H1 (cell line): ENCODE results near the gene DDN. TPM values are rescaled to one million over a fixed set of nuclear protein-coding genes. Genes with fewer than 3 reads are reported as not detected.
A peak's percentile ranks its signal among the peaks of the same experiment; 100 is the strongest.

Experiments used
- CTCF ChIA-PET: fragments of 300-600 bp; sonication (Branson Sonifier 250); formaldehyde crosslinking; loops from one replicate; lab custom pipeline; 2021; ENCODE audit not compliant: partially characterized antibody; lab: Charles Lee
- POLR2A ChIA-PET: fragments of 300-600 bp; sonication (Branson Sonifier 250); formaldehyde crosslinking; loops from one replicate; lab custom pipeline; 2021; ENCODE audit warnings: inconsistent platforms; ENCODE audit not compliant: partially characterized antibody; lab: Charles Lee
- DNase-seq, 2 experiments: peaks; one replicate each; pipeline versions ENCODE4 v3.0.0 to v3.0.0-alpha.2; 2010 to 2022; ENCODE audit warnings: low spot score in 2 of 2, low read depth in 1 of 2, mixed read lengths in 1 of 2
- FAIRE-seq: peaks from 2 replicates; lab custom pipeline; 2011; peaks lifted over from hg19 to GRCh38; lab: Jason Lieb, UNC
- H2AFZ ChIP-seq: 2 replicates; pipeline ENCODE4 v1.8.1; 2012; ENCODE audit warnings: low read length, inconsistent platforms
- H2AK5ac ChIP-seq: 2 replicates; pipeline ENCODE4 v1.6.1; 2013; ENCODE audit warnings: low read depth, low read length
- H2BK120ac ChIP-seq: replicated peaks from 2 replicates; pipeline ENCODE3; 2013; ENCODE audit warnings: low read depth, low read length, inconsistent platforms
- H2BK12ac ChIP-seq: 2 replicates; pipeline ENCODE4 v1.6.1; 2013; ENCODE audit warnings: low read depth, low read length
- H2BK15ac ChIP-seq: 2 replicates; pipeline ENCODE4 v1.6.1; 2013; ENCODE audit warnings: low read length
- H2BK20ac ChIP-seq: 2 replicates; pipeline ENCODE4 v1.6.1; 2013; ENCODE audit warnings: low read length
- H2BK5ac ChIP-seq: 2 replicates; pipeline ENCODE4 v1.6.1; 2013; ENCODE audit warnings: low read depth, low read length
- H3K14ac ChIP-seq: 2 replicates; pipeline ENCODE4 v1.6.1; 2013; ENCODE audit warnings: inconsistent platforms; ENCODE audit not compliant: insufficient read length
- H3K18ac ChIP-seq: 2 replicates; pipeline ENCODE4 v1.6.1; 2013; ENCODE audit warnings: low read length; ENCODE audit errors: extremely low read depth
- H3K23ac ChIP-seq: 2 replicates; pipeline ENCODE4 v1.6.1; 2013; ENCODE audit warnings: inconsistent platforms; ENCODE audit not compliant: insufficient read length
- H3K23me2 ChIP-seq: 2 replicates; pipeline ENCODE4 v1.6.1; 2013; ENCODE audit warnings: low read depth, low read length
- H3K27ac ChIP-seq: 2 replicates; pipeline ENCODE4 v1.6.1; 2011; ENCODE audit warnings: low read depth, low read length, inconsistent platforms
- H3K27me3 ChIP-seq, 4 experiments: replicated peaks in 1 of 4; 1 replicate in 1 of 4; 2 replicates in 3 of 4; pipeline versions ENCODE4 v1.6.1 to v1.8.1; 2011 to 2013; ENCODE audit warnings: low read length in 3 of 4, mild to moderate bottlenecking in 3 of 4, inconsistent platforms in 2 of 4, mixed read lengths in 2 of 4, moderate library complexity in 1 of 4; ENCODE audit not compliant: control insufficient read depth in 3 of 4, insufficient read depth in 3 of 4; ENCODE audit errors: extremely low read depth in 1 of 4
- H3K36me3 ChIP-seq, 4 experiments: 2 replicates each; pipeline versions ENCODE4 v1.6.1 to v1.8.1; 2011 to 2013; ENCODE audit warnings: mild to moderate bottlenecking in 4 of 4, low read length in 3 of 4, moderate library complexity in 2 of 4, control low read depth in 1 of 4, inconsistent platforms in 1 of 4; ENCODE audit not compliant: insufficient read depth in 4 of 4, control insufficient read depth in 2 of 4
- H3K4ac ChIP-seq: replicated peaks from 2 replicates; pipeline ENCODE3; 2013; ENCODE audit warnings: low read length, low read depth, mixed read lengths, inconsistent platforms; ENCODE audit not compliant: insufficient read length
- H3K4me1 ChIP-seq, 4 experiments: replicated peaks in 1 of 4; 1 replicate in 1 of 4; 2 replicates in 3 of 4; pipeline versions ENCODE4 v1.6.1 to v1.8.1; 2011 to 2013; ENCODE audit warnings: low read length in 3 of 4, inconsistent platforms in 2 of 4, mixed read lengths in 1 of 4; ENCODE audit not compliant: insufficient read depth in 4 of 4, control insufficient read depth in 3 of 4
- H3K4me2 ChIP-seq, 2 experiments: 2 replicates each; pipeline versions ENCODE4 v1.6.1 to v1.8.1; 2011 to 2013; ENCODE audit warnings: low read depth in 2 of 2, low read length in 2 of 2, control low read depth in 1 of 2, inconsistent platforms in 1 of 2, mild to moderate bottlenecking in 1 of 2; ENCODE audit not compliant: insufficient read depth in 1 of 2
- H3K4me3 ChIP-seq, 4 experiments: fragments of 200-600, 300-600 bp in 1 of 4; sonication (generic), shearing (Covaris generic), sonication (Bioruptor Twin) in 1 of 4; 2 replicates each; pipeline versions ENCODE4 v1.5.1 to v1.8.1; 2011 to 2016; ENCODE audit warnings: low read length in 4 of 4, low read depth in 3 of 4, control low read depth in 2 of 4, inconsistent platforms in 2 of 4, mild to moderate bottlenecking in 2 of 4, mixed read lengths in 1 of 4, moderate library complexity in 1 of 4; ENCODE audit not compliant: insufficient read depth in 2 of 4; ENCODE audit errors: extremely low read depth in 1 of 4
- H3K56ac ChIP-seq: replicated peaks from 2 replicates; pipeline ENCODE3; 2013; ENCODE audit warnings: low read depth, mild to moderate bottlenecking, mixed read lengths, low read length, inconsistent platforms; ENCODE audit not compliant: insufficient read length
- H3K79me1 ChIP-seq: 2 replicates; pipeline ENCODE4 v1.6.1; 2013; ENCODE audit warnings: low read depth, low read length, control low read depth
- H3K79me2 ChIP-seq, 2 experiments: 2 replicates each; pipeline versions ENCODE4 v1.6.1 to v1.8.1; 2012 to 2013; ENCODE audit warnings: low read length in 2 of 2, mild to moderate bottlenecking in 2 of 2, inconsistent platforms in 1 of 2; ENCODE audit not compliant: insufficient read depth in 2 of 2, control insufficient read depth in 1 of 2
- H3K9ac ChIP-seq, 4 experiments: replicated peaks in 1 of 4; 1 replicate in 1 of 4; 2 replicates in 3 of 4; pipeline versions ENCODE4 v1.6.1 to v1.8.1; 2011 to 2013; ENCODE audit warnings: low read depth in 3 of 4, low read length in 3 of 4, control low read depth in 2 of 4, mild to moderate bottlenecking in 2 of 4, moderate library complexity in 2 of 4, inconsistent platforms in 1 of 4; ENCODE audit errors: extremely low read depth in 1 of 4
- H3K9me3 ChIP-seq, 2 experiments: 2 replicates each; pipeline versions ENCODE4 v1.6.1 to v1.8.1; 2012 to 2013; ENCODE audit warnings: mild to moderate bottlenecking in 2 of 2, moderate library complexity in 2 of 2, control low read depth in 1 of 2, inconsistent platforms in 1 of 2, low read depth in 1 of 2, low read length in 1 of 2, mixed read lengths in 1 of 2; ENCODE audit not compliant: insufficient read depth in 2 of 2
- H4K20me1 ChIP-seq, 2 experiments: replicated peaks in 1 of 2; 2 replicates each; pipeline versions ENCODE3 to v1.8.1; 2011 to 2013; ENCODE audit warnings: inconsistent platforms in 2 of 2, low read length in 2 of 2, mild to moderate bottlenecking in 1 of 2; ENCODE audit not compliant: insufficient read depth in 2 of 2, control insufficient read depth in 1 of 2
- H4K5ac ChIP-seq: 2 replicates; pipeline ENCODE4 v1.6.1; 2013; ENCODE audit warnings: low read length, low read depth, mixed read lengths, inconsistent platforms; ENCODE audit not compliant: insufficient read length
- H4K8ac ChIP-seq: 2 replicates; pipeline ENCODE4 v1.8.0; 2013; ENCODE audit warnings: mild to moderate bottlenecking, moderate library complexity, low read length, inconsistent platforms; ENCODE audit not compliant: insufficient read depth; ENCODE audit errors: extremely low read depth
- H4K91ac ChIP-seq: replicated peaks from 2 replicates; pipeline ENCODE3; 2013; ENCODE audit warnings: low read length, mixed read lengths, inconsistent platforms; ENCODE audit not compliant: insufficient read length
- E2F6 ChIP-seq: IDR thresholded peaks from 2 replicates; pipeline ENCODE4 v1.6.1; 2012; ENCODE audit warnings: inconsistent platforms
- KDM4A ChIP-seq: IDR thresholded peaks from one replicate; pipeline ENCODE4 v1.7.1; 2012; ENCODE audit warnings: low read depth, mild to moderate bottlenecking, moderate library complexity, low read length, inconsistent platforms; ENCODE audit not compliant: severe bottlenecking
- MAX ChIP-seq: IDR thresholded peaks from 2 replicates; pipeline ENCODE4 v1.6.1; 2012; ENCODE audit warnings: inconsistent platforms
- SIN3A ChIP-seq, 2 experiments: IDR thresholded peaks in 1 of 2; conservative IDR thresholded peaks in 1 of 2; 2 replicates each; pipeline ENCODE4 v1.6.1; 2011 to 2012; ENCODE audit warnings: low read length in 2 of 2, improper control_type of control experiment in 1 of 2, low read depth in 1 of 2, mild to moderate bottlenecking in 1 of 2
- SP4 ChIP-seq: IDR thresholded peaks from 2 replicates; pipeline ENCODE4 v1.6.1; 2012; ENCODE audit warnings: low read length, inconsistent platforms
- TAF1 ChIP-seq: IDR thresholded peaks from 2 replicates; pipeline ENCODE4 v1.6.1; 2011; ENCODE audit warnings: mild to moderate bottlenecking, low read depth, low read length
- TBP ChIP-seq: IDR thresholded peaks from 2 replicates; pipeline ENCODE4 v1.6.1; 2011; ENCODE audit warnings: low read depth, low read length, improper control_type of control experiment
- TEAD4 ChIP-seq: IDR thresholded peaks from 2 replicates; pipeline ENCODE4 v1.6.1; 2012; ENCODE audit warnings: low read depth, low read length, inconsistent platforms, mixed read lengths
- WGBS, 2 experiments: shearing (Covaris generic) in 1 of 2; methylation state at CpG; one replicate each; pipeline versions ENCODE4 v1.1.6 to v1.1.7; 2013 to 2015; ENCODE audit warnings: low lambda C conversion rate in 2 of 2, mixed read lengths in 2 of 2, inconsistent platforms in 1 of 2, low coverage in 1 of 2, missing lambda C conversion rate in 1 of 2; ENCODE audit not compliant: insufficient replicate concordance in 2 of 2, insufficient coverage in 1 of 2, insufficient read length in 1 of 2; ENCODE audit errors: extremely low coverage in 1 of 2, missing lambda C conversion rate in 1 of 2; 5-methylcytosine and 5-hydroxymethylcytosine counted together
- long read RNA-seq, 2 experiments: library from RNA in 1 of 2; library from capped mRNA in 1 of 2; stranded (forward); transcript quantifications; one replicate each; pipeline ENCODE4 v2.0.0, GENCODE V29; 2021; ENCODE audit warnings: inconsistent platforms in 1 of 2
- polyA minus RNA-seq, 3 experiments: library from RNA; depleted of rRNA, polyadenylated mRNA; stranded (reverse); fragments of >200 nt; gene quantifications; 1 replicate in 2 of 3; 2 replicates in 1 of 3; pipeline ENCODE4 v1.2.3, GENCODE V29; 2011
- polyA plus RNA-seq, 7 experiments: library from polyadenylated mRNA; depleted of rRNA in 3 of 7; stranded (reverse) in 5 of 7; unstranded in 2 of 7; fragments of >200 nt in 5 of 7; fragments of 200-250 nt in 2 of 7; gene quantifications; 1 replicate in 5 of 7; 2 replicates in 1 of 7; 4 replicates in 1 of 7; pipeline versions ENCODE4 v1.2.1 to v1.2.3, GENCODE V29; 2011 to 2013; ENCODE audit warnings: missing spikeins in 2 of 7, mixed read lengths in 2 of 7
- total RNA-seq: library from RNA; stranded (reverse); fragmentation: NEBNext Ultra II Directional; extraction: Animal tissue kit (Norgen Biotek cat#: 25700); gene quantifications from 2 replicates; pipeline ENCODE4 v1.2.1, GENCODE V29; 2021

DDN gene
- total RNA-seq (0.21 and 0.30 TPM in 2 replicates), polyA plus RNA-seq (2011; rRNA removed) (0.14 and 0.20 TPM in 2 replicates), polyA minus RNA-seq (2011; rRNA and poly(A)+ RNA removed) (0.05 and 0.09 TPM in 2 replicates)
- 0.23 TPM for polyA plus RNA-seq (2011; cell fraction: cytosol; rRNA removed)
- 0.26 TPM for polyA plus RNA-seq (2011; cell fraction: nucleus; rRNA removed)
- 0.19 to 0.25 TPM (median 0.23 TPM) in 3 of 4 replicates, not detected in the other for polyA plus RNA-seq (2012, experiment 1 of 2)
- 0.29 TPM for polyA plus RNA-seq (2012, experiment 2 of 2)
- polyA plus RNA-seq (2013, experiment 1 of 2): 0.08 TPM
- polyA plus RNA-seq (2013, experiment 2 of 2): 0.11 TPM
- not detected for polyA minus RNA-seq (2011; cell fraction: cytosol; rRNA and poly(A)+ RNA removed)
- polyA minus RNA-seq (2011; cell fraction: nucleus; rRNA and poly(A)+ RNA removed): 0.20 TPM
- long read RNA-seq, experiment 1: 0 reads
- long read RNA-seq, experiment 2: 0 reads

- DNase-seq: peak in 1 of 2 experiments; percentile 72
- Histone ChIP-seq H3K9me3 (0 out of 4 replicates have a peak, but pooled peaks cover 0 to 2% of the 10 kb centered on the region in 2 experiments), H3K23me2 (peaks cover 21% of the 10 kb centered on the region; the same call in 1 of the 2 replicates), H2BK120ac (no peak within 1 kb of the TSS), H3K14ac (no peak within 1 kb of the TSS), H2BK15ac (no peak within 1 kb of the TSS), H2AFZ (no peak within 1 kb of the TSS), H3K9ac (no peak within 1 kb of the TSS; a peak in 1 of 7 replicates), H3K56ac (no peak within 1 kb of the TSS), H4K8ac (peak within 1 kb of the TSS; percentile 40), H2BK20ac (no peak within 1 kb of the TSS), H2AK5ac (no peak within 1 kb of the TSS), H3K79me1 (no peaks in the 10 kb centered on the region), H3K23ac (no peak within 1 kb of the TSS), H3K27ac (no peak within 1 kb of the TSS), H3K4ac (no peak within 1 kb of the TSS), H2BK12ac (peak within 1 kb of the TSS; percentile 39; the same call in 1 of the 2 replicates), H3K79me2 (no peaks in the 10 kb centered on the region), H3K4me1 (peaks cover 8 to 26% (median 14%) of the 10 kb centered on the region in 4 experiments), H3K36me3 (no peaks in the 10 kb centered on the region; a peak in 1 of 8 replicates), H2BK5ac (no peak within 1 kb of the TSS), H3K18ac (no peak within 1 kb of the TSS), H4K20me1 (peaks cover 0 to 5% of the 10 kb centered on the region in 2 experiments), H4K5ac (no peak within 1 kb of the TSS), H4K91ac (peak within 1 kb of the TSS; percentile 17), H3K4me3 (peak within 1 kb of the TSS; percentile 43 to 68 (median 56)), H3K4me2 (peak within 1 kb of the TSS; percentile 57 to 87), H3K27me3 (peaks cover 43 to 62% (median 59%) of the 10 kb centered on the region in 4 experiments)
- ChIA-PET CTCF (interaction anchor here (1.0 to 31.7 kb wide), 8 partner anchors 13 to 95 kb away, joined by 3 to 1336 read pairs (median 8); partner anchors contain the start of genes ARF3, PRKAG1, WNT1 and WNT10B), POLR2A (interaction anchor here (0.6 to 5.0 kb wide), 10 partner anchors 9 to 271 kb away, joined by 3 to 24 read pairs (median 7); partner anchors contain the start of genes ARF3, PRKAG1 and TUBA1B)
- FAIRE-seq: no peak
- 3% methylated on average over 29 of the region's 30 CpGs; no CpG with 5 or more reads in 1 of the 2 experiments for WGBS, 2 experiments
- TF ChIP-seq E2F6 (no peak; the same call in 1 of the 2 replicates), SP4 (no peak), TAF1 (no peak), TEAD4 (no peak), KDM4A (peak; percentile 20), SIN3A (conservative IDR thresholded peaks at IDR 0.05 in 1 of 2, IDR thresholded peaks at IDR 0.05 in 1 of 2; ENCODE audit: low read depth in 1 of 2, low read length in 2 of 2) (peak in 1 of 2 experiments; percentile 40; a peak in 1 of 4 replicates), TBP (no peak), MAX (peak; percentile 58; the same call in 1 of the 2 replicates)
Observed at GRCh38 chr12:48999371-49000131, at the start of gene DDN. TSS of gene DDN (minus strand) at chr12:48999375. CDS start at chr12:48999287, 88 bp downstream.
